ENCODE data around the gene SCAP.
A peak's percentile ranks its signal among the peaks of the same experiment; 100 is the strongest.

The SCAP gene

GRCh38 chr3:47412842-47413520 is 62.8 kb downstream of the SCAP start:
- no peak for DNase-seq (ENCODE audit: low read depth)
- peak; percentile 19 for TF ChIP-seq CTCF (IDR thresholded peaks at IDR 0.05; ENCODE audit: low read depth, low read length, missing control alignments)
- H3K4me3 ChIP-seq (ENCODE audit: low read depth, low read length), result no peak overlapping the region

GRCh38 chr3:47412453-47412756 is 63.3 kb downstream of the SCAP start:
- no peak for DNase-seq (ENCODE audit: low read depth)
- TF ChIP-seq CTCF (IDR thresholded peaks at IDR 0.05; ENCODE audit: low read depth, low read length, missing control alignments), result no peak
- no peak overlapping the region for H3K4me3 ChIP-seq (ENCODE audit: low read depth, low read length)

- H3K4me3 ChIP-seq (ENCODE audit: low read depth, low read length), result no peak overlapping the region
- no peak for TF ChIP-seq CTCF (IDR thresholded peaks at IDR 0.05; ENCODE audit: low read depth, low read length, missing control alignments)
- DNase-seq (ENCODE audit: low read depth), result no peak
Measured at GRCh38 chr3:47411696-47412452, 63.9 kb downstream of the SCAP start.

- no peak for DNase-seq (ENCODE audit: low read depth)
Measured at GRCh38 chr3:47410801-47411646, 64.7 kb downstream of the SCAP start.

GRCh38 chr3:47410417-47410720 is 65.4 kb downstream of the SCAP start:
- H3K4me3 ChIP-seq (ENCODE audit: low read depth, low read length), result no peak overlapping the region
- DNase-seq (ENCODE audit: low read depth), result no peak
- TF ChIP-seq CTCF (IDR thresholded peaks at IDR 0.05; ENCODE audit: low read depth, low read length, missing control alignments), result no peak

More at GRCh38 chr3:47410801-47411646, 64.7 kb downstream of the SCAP start:
- TF ChIP-seq CTCF (IDR thresholded peaks at IDR 0.05; ENCODE audit: low read depth, low read length, missing control alignments), result no peak
- H3K4me3 ChIP-seq (ENCODE audit: low read depth, low read length), result no peak overlapping the region

- no peak for DNase-seq (ENCODE audit: low read depth)
- no peak overlapping the region for H3K4me3 ChIP-seq (ENCODE audit: low read depth, low read length)
Measured at GRCh38 chr3:47409688-47410416, 65.9 kb downstream of the SCAP start.

More at GRCh38 chr3:47409688-47410416, 65.9 kb downstream of the SCAP start:
- TF ChIP-seq CTCF (IDR thresholded peaks at IDR 0.05; ENCODE audit: low read depth, low read length, missing control alignments), result no peak
